ENCODE results near the gene C17orf58. TPM values are rescaled to one million over a fixed set of nuclear protein-coding genes. Genes with fewer than 3 reads are reported as not detected.
"Not testable (repeated sequence)": the region's sequence is repeated elsewhere in the genome, so short reads cannot be mapped to it uniquely, and the experiment has no call there.

Gene C17orf58
- polyA plus RNA-seq (2013): 4.4 TPM

- WGBS (ENCODE audit: insufficient coverage): 55% methylated on average over 15 of the region's 25 CpGs
- POLR2A ChIA-PET; H3K27ac ChIP-seq (ENCODE audit: insufficient read depth in 1 of 2, low read depth in 1 of 2, low read length in 2 of 2, poor library complexity in 1 of 2, severe bottlenecking in 2 of 2); H3K9me3 ChIP-seq (ENCODE audit: control extremely low read depth in 1 of 5, control insufficient read depth in 4 of 5, insufficient read depth in 2 of 5, low read depth in 1 of 5, low read length in 4 of 5); H3K36me3 ChIP-seq (ENCODE audit: control insufficient read depth in 4 of 4, insufficient read depth in 4 of 4, low read length in 3 of 4): not testable (repeated sequence)
- H3K4me1 ChIP-seq (ENCODE audit: control extremely low read depth in 1 of 4, control insufficient read depth in 4 of 4, insufficient read depth in 4 of 4, low read length in 3 of 4): peaks cover 5 to 33% (median 27%) of the 10 kb centered on the region in 4 experiments
- H3K27me3 ChIP-seq (replicated peaks in 2 of 5; ENCODE audit: control insufficient read depth in 4 of 5, insufficient read depth in 5 of 5, low read length in 4 of 5): peaks cover 0 to 21% (median 8%) of the 10 kb centered on the region in 5 experiments
- CTCF ChIA-PET: interaction anchor here (1.2 to 1.8 kb wide), 2 partner anchors 14 to 21 kb away, joined by 3 to 4 read pairs; no protein-coding TSS in a partner anchor
- peak in 1 of 3 donors; percentile 20 for DNase-seq
- peak within 1 kb of the TSS; percentile 25 to 83 (median 67) for H3K4me3 ChIP-seq (ENCODE audit: control insufficient read depth in 1 of 7, extremely low read depth in 1 of 7, insufficient read depth in 4 of 7, low read depth in 2 of 7, low read length in 6 of 7)
Observed at GRCh38 chr17:67996301-67997171, at the start of gene C17orf58. TSS of gene C17orf58 (minus strand) at chr17:67996469. CDS start at chr17:67996198, 271 bp downstream.

- no peaks in the 10 kb centered on the region for H3K27me3 ChIP-seq (replicated peaks in 2 of 5; ENCODE audit: control insufficient read depth in 4 of 5, insufficient read depth in 5 of 5, low read length in 4 of 5)
- ChIA-PET POLR2A (no interaction called here), CTCF (interaction anchor here (0.6 to 1.4 kb wide), 6 partner anchors 21 to 430 kb away, joined by 3 to 5 read pairs (median 3); no protein-coding TSS in a partner anchor)
- H3K4me3 ChIP-seq (ENCODE audit: control insufficient read depth in 1 of 7, extremely low read depth in 1 of 7, insufficient read depth in 4 of 7, low read depth in 2 of 7, low read length in 6 of 7): peak overlapping the region; percentile 80 to 98 (median 94)
- H3K27ac ChIP-seq (ENCODE audit: insufficient read depth in 1 of 2, low read depth in 1 of 2, low read length in 2 of 2, poor library complexity in 1 of 2, severe bottlenecking in 2 of 2): peak overlapping the region; percentile 72 to 86
- H3K4me1 ChIP-seq (ENCODE audit: control extremely low read depth in 1 of 4, control insufficient read depth in 4 of 4, insufficient read depth in 4 of 4, low read length in 3 of 4): peaks cover 5 to 23% (median 12%) of the 10 kb centered on the region in 4 experiments
- H3K9me3 ChIP-seq (ENCODE audit: control extremely low read depth in 1 of 5, control insufficient read depth in 4 of 5, insufficient read depth in 2 of 5, low read depth in 1 of 5, low read length in 4 of 5): no peaks in the 10 kb centered on the region
- WGBS (ENCODE audit: insufficient coverage): 5% methylated on average over 3 of the region's 11 CpGs
- peak in 2 of 3 donors; percentile 17 to 33 for DNase-seq
- H3K36me3 ChIP-seq (ENCODE audit: control insufficient read depth in 4 of 4, insufficient read depth in 4 of 4, low read length in 3 of 4): peaks cover 6 to 41% (median 19%) of the 10 kb centered on the region in 4 experiments
Observed at GRCh38 chr17:68036304-68037147, 40.3 kb upstream of the C17orf58 start.

GRCh38 chr17:68035523-68036303, 39.4 kb upstream of the C17orf58 start, which contains the start of gene KPNA2:
TSS of gene KPNA2 (plus strand) at chr17:68035735. CDS start at chr17:68037133, 1,398 bp downstream.
- ChIA-PET POLR2A (no interaction called here), CTCF (interaction anchor here (0.6 to 1.3 kb wide), 3 partner anchors 22 to 431 kb away, joined by 3 to 5 read pairs (median 3); no protein-coding TSS in a partner anchor)
- H3K4me1 ChIP-seq (ENCODE audit: control extremely low read depth in 1 of 4, control insufficient read depth in 4 of 4, insufficient read depth in 4 of 4, low read length in 3 of 4): peaks cover 5 to 23% (median 12%) of the 10 kb centered on the region in 4 experiments
- H3K4me3 ChIP-seq (ENCODE audit: control insufficient read depth in 1 of 7, extremely low read depth in 1 of 7, insufficient read depth in 4 of 7, low read depth in 2 of 7, low read length in 6 of 7): peak within 1 kb of the TSS; percentile 80 to 98 (median 94)
- no peaks in the 10 kb centered on the region for H3K27me3 ChIP-seq (replicated peaks in 2 of 5; ENCODE audit: control insufficient read depth in 4 of 5, insufficient read depth in 5 of 5, low read length in 4 of 5)
- DNase-seq: peak; percentile 97 to 99 (median 98)
- no peaks in the 10 kb centered on the region for H3K9me3 ChIP-seq (ENCODE audit: control extremely low read depth in 1 of 5, control insufficient read depth in 4 of 5, insufficient read depth in 2 of 5, low read depth in 1 of 5, low read length in 4 of 5)
- 0% methylated on average over 52 of the region's 72 CpGs for WGBS (ENCODE audit: insufficient coverage)
- peaks cover 4 to 33% (median 13%) of the 10 kb centered on the region in 4 experiments for H3K36me3 ChIP-seq (ENCODE audit: control insufficient read depth in 4 of 4, insufficient read depth in 4 of 4, low read length in 3 of 4)
- H3K27ac ChIP-seq (ENCODE audit: insufficient read depth in 1 of 2, low read depth in 1 of 2, low read length in 2 of 2, poor library complexity in 1 of 2, severe bottlenecking in 2 of 2): peak within 1 kb of the TSS; percentile 72 to 86

- no peak for DNase-seq
- Histone ChIP-seq H3K4me1 (ENCODE audit: control extremely low read depth in 1 of 4, control insufficient read depth in 4 of 4, insufficient read depth in 4 of 4, low read length in 3 of 4) (peaks cover 5 to 23% (median 12%) of the 10 kb centered on the region in 4 experiments), H3K27ac (ENCODE audit: insufficient read depth in 1 of 2, low read depth in 1 of 2, low read length in 2 of 2, poor library complexity in 1 of 2, severe bottlenecking in 2 of 2) (peak overlapping the region in 1 of 2 experiments; percentile 43), H3K9me3 (ENCODE audit: control extremely low read depth in 1 of 5, control insufficient read depth in 4 of 5, insufficient read depth in 2 of 5, low read depth in 1 of 5, low read length in 4 of 5) (no peaks in the 10 kb centered on the region), H3K27me3 (replicated peaks in 2 of 5; ENCODE audit: control insufficient read depth in 4 of 5, insufficient read depth in 5 of 5, low read length in 4 of 5) (no peaks in the 10 kb centered on the region), H3K4me3 (ENCODE audit: control insufficient read depth in 1 of 7, extremely low read depth in 1 of 7, insufficient read depth in 4 of 7, low read depth in 2 of 7, low read length in 6 of 7) (peak overlapping the region in 6 of 7 experiments; percentile 32 to 73 (median 57)), H3K36me3 (ENCODE audit: control insufficient read depth in 4 of 4, insufficient read depth in 4 of 4, low read length in 3 of 4) (peaks cover 0 to 28% (median 9%) of the 10 kb centered on the region in 4 experiments)
- 0% methylated on average over 19 of the region's 27 CpGs for WGBS (ENCODE audit: insufficient coverage)
- ChIA-PET CTCF (no interaction called here), POLR2A (no interaction called here)
Observed at GRCh38 chr17:68035131-68035522, 38.9 kb upstream of the C17orf58 start.

GRCh38 chr17:68034452-68034776, 38.1 kb upstream of the C17orf58 start:
- peaks cover 0 to 24% (median 7%) of the 10 kb centered on the region in 4 experiments for H3K36me3 ChIP-seq (ENCODE audit: control insufficient read depth in 4 of 4, insufficient read depth in 4 of 4, low read length in 3 of 4)
- CTCF ChIA-PET: no interaction called here
- H3K4me1 ChIP-seq (ENCODE audit: control extremely low read depth in 1 of 4, control insufficient read depth in 4 of 4, insufficient read depth in 4 of 4, low read length in 3 of 4): peaks cover 5 to 23% (median 12%) of the 10 kb centered on the region in 4 experiments
- POLR2A ChIA-PET: no interaction called here
- H3K4me3 ChIP-seq (ENCODE audit: control insufficient read depth in 1 of 7, extremely low read depth in 1 of 7, insufficient read depth in 4 of 7, low read depth in 2 of 7, low read length in 6 of 7): peak overlapping the region in 1 of 7 experiments; percentile 73
- no peak for DNase-seq
- no peak overlapping the region for H3K27ac ChIP-seq (ENCODE audit: insufficient read depth in 1 of 2, low read depth in 1 of 2, low read length in 2 of 2, poor library complexity in 1 of 2, severe bottlenecking in 2 of 2)
- H3K9me3 ChIP-seq (ENCODE audit: control extremely low read depth in 1 of 5, control insufficient read depth in 4 of 5, insufficient read depth in 2 of 5, low read depth in 1 of 5, low read length in 4 of 5): no peaks in the 10 kb centered on the region
- no CpG with 5 or more reads among the region's 1 CpG for WGBS (ENCODE audit: insufficient coverage)
- no peaks in the 10 kb centered on the region for H3K27me3 ChIP-seq (replicated peaks in 2 of 5; ENCODE audit: control insufficient read depth in 4 of 5, insufficient read depth in 5 of 5, low read length in 4 of 5)

- CTCF ChIA-PET: interaction anchor here (1.5 kb wide), 1 partner anchor 23 kb away, joined by 4 read pairs; no protein-coding TSS in a partner anchor
- 100% methylated on average over 2 of the region's 7 CpGs for WGBS (ENCODE audit: insufficient coverage)
- Histone ChIP-seq H3K27ac (ENCODE audit: insufficient read depth in 1 of 2, low read depth in 1 of 2, low read length in 2 of 2, poor library complexity in 1 of 2, severe bottlenecking in 2 of 2) (no peak overlapping the region), H3K36me3 (ENCODE audit: control insufficient read depth in 4 of 4, insufficient read depth in 4 of 4, low read length in 3 of 4) (peaks cover 0 to 19% (median 5%) of the 10 kb centered on the region in 4 experiments), H3K4me1 (ENCODE audit: control extremely low read depth in 1 of 4, control insufficient read depth in 4 of 4, insufficient read depth in 4 of 4, low read length in 3 of 4) (peaks cover 5 to 23% (median 12%) of the 10 kb centered on the region in 4 experiments), H3K27me3 (replicated peaks in 2 of 5; ENCODE audit: control insufficient read depth in 4 of 5, insufficient read depth in 5 of 5, low read length in 4 of 5) (no peaks in the 10 kb centered on the region), H3K9me3 (ENCODE audit: control extremely low read depth in 1 of 5, control insufficient read depth in 4 of 5, insufficient read depth in 2 of 5, low read depth in 1 of 5, low read length in 4 of 5) (no peaks in the 10 kb centered on the region), H3K4me3 (ENCODE audit: control insufficient read depth in 1 of 7, extremely low read depth in 1 of 7, insufficient read depth in 4 of 7, low read depth in 2 of 7, low read length in 6 of 7) (no peak overlapping the region)
- DNase-seq: no peak
- POLR2A ChIA-PET: no interaction called here
Observed at GRCh38 chr17:68033636-68034451, 37.6 kb upstream of the C17orf58 start.

Measured in common myeloid progenitor, CD34-positive (primary cell).